Measurements from ENCODE around the gene CEP290.
A peak's percentile ranks its signal among the peaks of the same experiment; 100 is the strongest.

CEP290 gene

DNA sequence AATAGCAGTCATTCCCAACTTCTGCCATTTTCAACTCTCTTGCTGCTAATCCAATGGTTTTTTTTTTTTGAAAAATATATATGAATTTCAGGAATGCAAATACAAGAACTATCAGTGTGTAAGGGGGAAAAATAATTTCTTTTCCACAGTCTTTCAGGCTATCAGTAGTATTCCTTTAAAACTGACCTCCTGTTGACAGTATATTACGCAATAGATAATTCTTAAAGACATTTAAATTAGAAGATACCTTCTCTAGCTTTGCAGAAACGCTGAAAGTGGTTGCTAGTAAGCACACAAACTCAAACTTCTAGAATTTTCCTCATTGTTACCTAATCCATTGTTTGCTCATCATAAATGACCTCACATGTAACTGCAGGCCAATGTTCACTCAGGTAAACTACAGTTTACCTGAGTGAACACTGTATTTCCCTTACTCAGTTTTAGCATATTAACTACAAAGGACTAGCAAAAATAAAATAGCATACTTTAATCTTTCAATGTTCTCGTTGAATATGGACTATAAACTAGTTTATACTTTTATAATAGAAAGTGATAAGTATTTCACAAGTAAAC lies 112.7 kb downstream of the CEP290 start, which contains the start of gene C12orf50:
TSS of gene C12orf50 (minus strand) at position 309 of the 573 bp plus-strand sequence. CDS start 2,439 bp downstream, outside the sequence.
- no peak within 1 kb of the TSS for H3K4me3 ChIP-seq (ENCODE audit: low read length)
- no peak for DNase-seq (ENCODE audit: low read depth)
- TF ChIP-seq, protein P1, sequence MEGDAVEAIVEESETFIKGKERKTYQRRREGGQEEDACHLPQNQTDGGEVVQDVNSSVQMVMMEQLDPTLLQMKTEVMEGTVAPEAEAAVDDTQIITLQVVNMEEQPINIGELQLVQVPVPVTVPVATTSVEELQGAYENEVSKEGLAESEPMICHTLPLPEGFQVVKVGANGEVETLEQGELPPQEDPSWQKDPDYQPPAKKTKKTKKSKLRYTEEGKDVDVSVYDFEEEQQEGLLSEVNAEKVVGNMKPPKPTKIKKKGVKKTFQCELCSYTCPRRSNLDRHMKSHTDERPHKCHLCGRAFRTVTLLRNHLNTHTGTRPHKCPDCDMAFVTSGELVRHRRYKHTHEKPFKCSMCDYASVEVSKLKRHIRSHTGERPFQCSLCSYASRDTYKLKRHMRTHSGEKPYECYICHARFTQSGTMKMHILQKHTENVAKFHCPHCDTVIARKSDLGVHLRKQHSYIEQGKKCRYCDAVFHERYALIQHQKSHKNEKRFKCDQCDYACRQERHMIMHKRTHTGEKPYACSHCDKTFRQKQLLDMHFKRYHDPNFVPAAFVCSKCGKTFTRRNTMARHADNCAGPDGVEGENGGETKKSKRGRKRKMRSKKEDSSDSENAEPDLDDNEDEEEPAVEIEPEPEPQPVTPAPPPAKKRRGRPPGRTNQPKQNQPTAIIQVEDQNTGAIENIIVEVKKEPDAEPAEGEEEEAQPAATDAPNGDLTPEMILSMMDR (IDR thresholded peaks at IDR 0.05; ENCODE audit: insufficient read depth, low read depth, low read length, missing control alignments) = no peak

DNA sequence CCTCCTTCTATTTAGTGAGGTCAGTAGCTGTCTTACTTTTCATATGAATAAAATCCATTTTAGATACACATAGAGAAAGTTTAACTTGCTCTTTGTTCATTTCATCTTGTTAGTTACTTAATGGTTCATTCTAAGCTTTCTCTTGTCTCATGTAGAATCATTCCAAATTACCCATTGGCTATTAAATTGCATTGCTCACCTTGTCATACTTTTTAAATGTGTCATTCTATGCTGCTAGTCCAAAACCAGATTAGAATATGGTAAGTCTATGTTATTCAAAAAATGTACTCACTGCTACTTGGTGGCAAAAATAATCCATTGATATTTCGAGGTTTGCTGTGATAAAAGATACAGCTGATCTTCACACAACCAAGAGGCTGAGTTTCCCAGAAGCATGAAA lies 115.7 kb downstream of the CEP290 start:
- DNase-seq (ENCODE audit: low read depth) = peak; percentile 37
- TF ChIP-seq, protein P1 (IDR thresholded peaks at IDR 0.05; ENCODE audit: insufficient read depth, low read depth, low read length, missing control alignments) = no peak
- H3K4me3 ChIP-seq (ENCODE audit: low read length) = no peak overlapping the region

DNA sequence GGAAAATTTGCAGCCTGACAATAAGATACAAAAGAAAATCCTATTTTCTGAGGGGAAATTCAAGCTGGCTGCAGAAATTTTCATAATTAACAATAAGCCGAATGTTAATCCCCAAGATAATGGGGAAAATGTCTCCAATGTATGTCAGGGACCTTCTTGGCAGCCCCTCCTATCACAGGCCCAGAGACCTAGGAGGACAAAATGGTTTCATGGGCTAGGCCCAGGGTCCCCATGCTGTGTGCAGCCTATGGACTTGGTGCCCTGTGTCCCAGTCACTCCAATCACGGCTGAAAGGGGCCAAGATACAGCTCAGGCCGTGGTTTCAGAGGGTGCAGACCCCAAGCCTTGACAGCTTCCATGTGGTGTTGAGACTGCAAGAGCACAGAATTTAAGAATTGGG lies 123.9 kb downstream of the CEP290 start:
- DNase-seq (ENCODE audit: low read depth) = no peak
- no peak overlapping the region for H3K4me3 ChIP-seq (ENCODE audit: low read length)
- TF ChIP-seq, protein P1 (IDR thresholded peaks at IDR 0.05; ENCODE audit: insufficient read depth, low read depth, low read length, missing control alignments) = no peak

DNA sequence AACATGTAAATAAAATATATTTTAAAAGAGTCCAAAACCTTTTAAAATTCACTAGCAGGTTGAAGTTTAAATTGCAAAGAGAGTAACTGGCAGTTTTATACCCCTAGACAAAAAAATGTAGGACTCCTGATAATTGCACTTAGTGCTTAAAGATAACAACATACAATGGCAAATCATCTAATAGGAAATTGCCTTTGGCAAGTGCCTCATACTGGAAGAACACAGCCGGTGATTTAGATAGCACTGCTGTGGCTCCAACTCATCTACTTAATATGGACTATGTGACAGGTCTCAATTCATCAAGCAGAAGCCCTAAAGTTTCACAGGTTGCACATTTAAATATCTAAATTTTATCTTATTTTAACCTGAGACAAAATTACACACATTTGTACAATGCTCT lies 126.1 kb downstream of the CEP290 start:
- no peak overlapping the region for H3K4me3 ChIP-seq (ENCODE audit: low read length)
- no peak for DNase-seq (ENCODE audit: low read depth)
- TF ChIP-seq, protein P1 (IDR thresholded peaks at IDR 0.05; ENCODE audit: insufficient read depth, low read depth, low read length, missing control alignments) = no peak

DNA sequence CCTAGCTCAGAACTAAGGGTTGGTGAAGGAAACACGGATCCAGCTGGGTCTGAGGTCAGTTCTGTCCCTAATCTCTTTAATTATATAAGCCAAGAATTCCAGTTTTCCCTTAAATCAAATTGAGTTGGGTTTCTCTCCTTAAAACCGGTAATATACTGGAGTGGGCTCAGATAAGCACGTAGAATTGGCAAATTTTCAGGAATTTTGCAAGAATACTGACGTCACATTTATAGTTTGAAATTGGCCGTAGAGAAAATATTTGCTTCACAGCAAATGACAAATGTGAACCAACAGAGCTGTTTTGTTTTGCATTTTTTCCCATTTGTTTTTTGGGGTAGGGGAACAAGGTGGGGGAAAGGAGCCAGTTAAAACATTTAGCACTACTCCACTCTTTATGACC lies 130.1 kb downstream of the CEP290 start:
- no peak for DNase-seq (ENCODE audit: low read depth)
- H3K4me3 ChIP-seq (ENCODE audit: low read length) = no peak overlapping the region
- TF ChIP-seq, protein P1 (IDR thresholded peaks at IDR 0.05; ENCODE audit: insufficient read depth, low read depth, low read length, missing control alignments) = no peak

DNA sequence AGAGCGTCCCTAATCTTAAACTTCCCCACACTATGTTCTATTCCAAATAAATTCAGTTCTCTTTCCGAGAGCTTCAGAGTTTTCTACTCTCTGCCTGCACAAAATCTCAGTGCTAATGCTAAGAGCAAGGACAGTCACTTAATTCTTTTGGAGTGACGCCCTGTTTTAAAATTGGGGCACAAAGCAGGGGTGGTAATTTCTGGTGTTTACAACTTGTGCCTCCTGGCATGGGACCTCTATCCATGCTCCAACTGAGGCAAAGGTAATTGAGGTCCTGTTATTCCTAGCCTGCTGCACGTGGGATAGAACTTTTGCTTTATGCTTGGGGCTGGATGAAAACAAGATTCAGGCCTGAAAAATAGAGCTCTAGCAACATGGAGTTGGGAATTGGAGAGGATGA lies 135.5 kb downstream of the CEP290 start:
- TF ChIP-seq, protein P1 (IDR thresholded peaks at IDR 0.05; ENCODE audit: insufficient read depth, low read depth, low read length, missing control alignments) = no peak
- DNase-seq (ENCODE audit: low read depth) = no peak
- H3K4me3 ChIP-seq (ENCODE audit: low read length) = no peak overlapping the region

DNA sequence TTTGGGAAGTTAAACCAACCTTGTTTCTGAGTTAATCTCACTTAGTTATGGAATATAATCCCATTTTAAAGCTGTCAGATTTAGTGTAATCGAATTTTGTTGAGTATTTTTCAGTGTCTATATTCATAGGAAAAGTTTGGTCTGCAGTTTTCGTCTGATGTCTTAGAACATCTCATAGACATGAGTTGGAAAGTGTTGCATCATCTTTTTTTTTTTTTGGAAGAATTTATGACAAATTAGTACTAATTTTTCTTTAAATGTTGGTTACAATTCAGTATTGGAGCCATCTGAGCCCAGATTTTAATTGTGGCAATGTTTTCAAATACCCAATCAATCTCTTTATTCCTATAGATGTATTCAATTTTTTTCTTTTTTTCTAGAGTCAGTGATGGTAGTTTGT lies 140.6 kb downstream of the CEP290 start:
- TF ChIP-seq, protein P1 (IDR thresholded peaks at IDR 0.05; ENCODE audit: insufficient read depth, low read depth, low read length, missing control alignments) = no peak
- H3K4me3 ChIP-seq (ENCODE audit: low read length) = no peak overlapping the region
- no peak for DNase-seq (ENCODE audit: low read depth)

Data from epithelial cell of esophagus (primary cell).